Spleen (tissue), 3 donors: ENCODE measurements around the gene RHEB.

ENCODE experiments used
- POLR2A ChIP-seq, 3 donors: fragments of 450-650 bp; IDR thresholded peaks; one replicate each; pipeline ENCODE4 v1.5.1; 2017; ENCODE audit warnings: antibody characterized with exemption in 3 of 3, mild to moderate bottlenecking in 1 of 3
- POLR2AphosphoS5 ChIP-seq, 3 donors: sonication (generic); formaldehyde crosslinking; IDR thresholded peaks; one replicate each; pipeline ENCODE4 v1.5.1; 2017; ENCODE audit warnings: antibody characterized with exemption in 3 of 3

DNA sequence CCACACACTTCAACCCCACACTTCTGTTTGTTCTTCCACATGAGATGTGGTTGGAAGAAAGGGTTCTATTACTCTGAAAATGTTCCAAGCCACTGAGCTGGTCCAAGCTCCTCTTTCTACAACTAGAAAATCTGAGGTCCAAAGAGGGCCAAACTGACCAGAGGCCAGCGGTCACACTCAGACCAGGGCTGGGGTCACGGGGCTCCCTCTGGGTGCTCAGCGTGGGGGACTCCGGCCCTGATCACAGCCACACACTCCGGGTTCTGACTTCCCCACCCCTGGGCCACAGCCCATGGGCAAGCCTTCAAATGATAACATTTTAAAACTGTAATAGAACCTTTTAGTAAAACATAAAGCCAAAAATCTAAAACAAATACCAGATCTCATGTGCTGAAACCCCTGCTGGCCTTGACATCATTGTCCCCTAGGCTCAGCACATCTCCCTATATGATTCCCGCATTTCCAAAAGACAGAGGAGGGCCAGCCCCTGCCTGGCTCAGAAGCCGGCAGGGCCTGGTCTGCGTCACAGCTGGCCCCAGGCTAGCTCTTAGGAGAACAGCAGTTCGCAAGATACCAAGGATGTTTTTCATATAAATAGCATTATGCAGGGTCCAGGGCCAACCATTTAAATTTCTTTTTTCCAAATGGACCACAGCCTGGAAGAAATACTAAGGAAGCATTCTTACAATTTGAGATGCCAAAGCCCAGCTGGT is 83.1 kb downstream of the RHEB start:
- no peak for TF ChIP-seq POLR2A (IDR thresholded peaks at IDR 0.05)
- no peak for TF ChIP-seq POLR2AphosphoS5 (IDR thresholded peaks at IDR 0.05)
